Brain pericyte (primary cell): ENCODE measurements around the gene VRTN.

Source experiments
- DNase-seq: peaks from one replicate; pipeline ENCODE4 v3.0.0-alpha.2; 2012; ENCODE audit warnings: low read depth, low spot score

VRTN gene

GRCh38 chr14:74392616-74393570 lies 44.6 kb downstream of the VRTN start:
- no peak for DNase-seq

GRCh38 chr14:74394549-74394948 lies 46.3 kb downstream of the VRTN start:
- DNase-seq: no peak

DNA sequence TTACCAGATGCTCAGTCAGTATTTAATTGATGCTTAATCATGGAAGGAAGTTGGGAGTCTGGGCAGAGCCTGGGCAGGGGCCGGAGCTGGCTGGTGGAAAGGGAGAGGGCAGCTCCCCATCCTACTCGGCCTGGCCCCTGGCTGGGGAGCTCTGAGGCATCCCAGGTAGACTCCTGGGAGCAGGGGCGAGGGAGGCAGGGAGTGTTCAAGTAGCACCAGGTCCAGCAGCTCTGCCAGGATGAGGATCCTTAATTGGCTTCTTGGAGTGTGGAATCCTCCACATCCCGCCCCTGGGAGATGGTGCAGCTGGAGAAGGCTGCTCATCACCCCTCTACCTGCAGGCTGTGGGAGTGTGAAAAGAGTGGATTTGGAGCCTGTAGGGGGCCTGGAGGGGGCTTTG lies 46.8 kb downstream of the VRTN start:
- DNase-seq: no peak

- no peak for DNase-seq
Observed at GRCh38 chr14:74400031-74400685, 51.9 kb downstream of the VRTN start.

DNA sequence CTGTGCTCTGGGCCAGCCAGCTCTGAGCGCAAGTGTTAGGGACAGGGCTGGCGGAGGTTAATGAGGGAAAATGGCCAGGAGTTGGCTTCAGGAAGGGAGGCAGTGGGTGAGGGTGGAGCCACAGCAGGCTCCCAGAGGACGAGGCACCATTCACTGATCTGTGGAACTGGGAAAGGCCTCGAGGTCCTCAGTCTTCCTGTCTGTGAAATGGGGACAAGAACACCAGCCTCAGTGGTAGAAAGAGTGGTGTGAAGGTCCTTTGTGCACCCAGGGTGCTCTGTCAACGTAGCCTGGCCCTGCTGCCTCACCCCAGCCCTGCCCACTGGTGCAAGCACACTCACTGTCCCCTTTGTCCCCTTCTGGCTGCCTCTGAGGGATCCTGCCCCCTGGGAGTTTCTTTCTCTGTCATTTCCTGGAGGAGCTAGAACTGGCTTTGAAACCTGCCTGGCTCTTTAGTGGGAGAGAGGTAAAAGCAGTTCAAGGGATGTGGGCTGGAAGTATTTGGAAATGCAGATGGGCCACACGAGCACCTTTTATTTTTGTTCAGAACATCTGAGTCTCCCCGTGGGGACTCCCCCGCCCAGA lies 52.7 kb downstream of the VRTN start:
- no peak for DNase-seq

DNA sequence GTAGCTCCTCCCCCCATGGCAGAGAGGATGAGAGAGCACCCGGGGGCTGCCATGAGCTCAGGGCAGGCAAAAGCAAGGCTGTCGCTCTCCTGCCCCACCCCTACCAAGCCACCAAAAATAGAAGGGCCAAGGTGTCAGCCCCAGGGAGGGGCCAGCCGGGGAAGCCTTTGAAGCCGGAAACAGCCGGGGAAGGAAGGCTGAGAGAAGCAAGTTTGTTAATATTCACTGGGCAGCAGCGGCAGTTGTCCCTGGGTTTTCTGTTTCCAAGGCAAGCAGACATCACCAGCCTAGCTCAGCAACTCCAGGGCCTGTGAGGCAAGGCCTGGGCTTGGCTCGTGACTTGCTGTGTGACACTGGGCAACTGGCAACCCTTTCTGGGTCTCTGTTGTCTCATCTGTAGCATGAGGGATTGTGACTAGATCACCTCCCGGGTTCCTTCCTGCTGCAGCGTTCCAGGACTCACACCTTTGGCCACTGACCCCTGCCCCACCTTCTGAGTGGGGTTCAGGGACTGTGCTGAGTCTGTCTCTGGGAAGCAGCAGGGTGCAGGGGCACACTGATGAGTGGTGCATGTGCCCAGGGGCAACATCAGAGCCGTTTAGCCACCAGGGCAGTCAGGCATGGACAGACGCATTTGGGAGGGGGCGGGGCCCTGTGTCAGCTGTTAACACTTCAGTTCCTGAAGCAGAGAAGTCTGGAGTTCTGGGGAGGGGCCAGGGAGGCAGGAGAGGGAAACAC lies 53.4 kb downstream of the VRTN start:
- DNase-seq: no peak

GRCh38 chr14:74402401-74403251 lies 54.4 kb downstream of the VRTN start:
- no peak for DNase-seq

- no peak for DNase-seq
Observed at GRCh38 chr14:74403619-74404417, 55.5 kb downstream of the VRTN start.

DNA sequence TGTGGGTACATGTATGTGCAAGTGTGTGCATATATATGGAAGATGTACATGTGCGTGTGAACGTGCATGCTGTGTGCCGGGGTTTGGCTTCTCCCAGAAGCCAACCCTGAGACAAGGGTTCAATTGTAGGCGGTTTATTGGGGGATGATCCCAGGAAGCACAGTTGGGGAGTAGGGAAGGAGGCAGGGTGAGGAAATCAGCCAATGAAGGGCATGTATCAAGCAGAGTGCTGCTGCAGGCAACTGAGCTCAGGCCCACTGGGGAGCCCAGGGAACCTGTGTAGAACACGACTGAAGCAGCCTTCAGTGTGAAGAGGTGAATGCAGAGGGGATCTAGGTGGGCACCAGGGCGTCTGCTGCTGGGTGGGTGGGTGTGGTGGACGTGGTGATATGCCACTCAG lies 56.2 kb downstream of the VRTN start:
- no peak for DNase-seq

- no peak for DNase-seq
Observed at GRCh38 chr14:74405663-74406062, 57.4 kb downstream of the VRTN start.

DNA sequence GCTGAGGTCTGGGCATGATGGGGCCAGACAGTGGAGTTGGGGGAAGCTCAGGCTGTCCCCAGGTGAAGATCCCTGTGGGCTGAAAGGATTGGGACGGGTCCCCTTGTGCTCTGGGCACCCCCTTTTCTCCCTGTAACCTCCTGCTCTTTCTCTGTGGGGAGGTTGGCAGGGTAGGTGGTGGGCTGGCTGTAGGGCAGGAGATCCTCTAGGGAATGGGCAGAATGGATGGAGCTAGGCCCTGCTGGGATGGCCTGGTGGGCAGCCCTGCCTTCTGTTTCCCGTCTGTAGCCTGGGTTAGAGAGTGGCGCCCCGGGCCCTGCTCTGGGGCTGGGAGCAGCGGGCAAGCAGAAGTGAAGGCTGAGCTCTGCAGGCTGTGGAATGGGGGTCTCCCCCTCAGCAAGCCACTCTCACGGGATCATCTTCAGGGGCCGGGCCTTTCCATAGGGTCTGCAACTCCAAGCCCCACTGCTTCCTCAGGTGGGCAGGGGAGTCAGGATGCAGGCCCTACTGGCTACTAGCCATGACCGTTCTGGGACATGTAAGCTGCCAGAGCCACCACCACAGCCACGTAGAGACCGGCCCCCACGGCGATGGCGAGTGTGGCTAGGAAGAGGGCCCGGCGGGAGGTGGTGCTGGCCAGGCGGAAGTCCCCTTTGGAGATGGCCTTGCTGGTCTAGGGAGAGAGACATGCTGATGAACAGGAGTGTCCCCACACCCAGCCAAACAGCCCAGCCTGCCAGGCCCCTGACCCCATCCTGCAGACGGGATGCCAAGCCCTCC lies 58.9 kb downstream of the VRTN start:
- DNase-seq: no peak

- no peak for DNase-seq
Observed at GRCh38 chr14:74407801-74408154, 59.5 kb downstream of the VRTN start.

- no peak for DNase-seq
Observed at GRCh38 chr14:74408870-74409269, 60.6 kb downstream of the VRTN start.

GRCh38 chr14:74409441-74409840 lies 61.2 kb downstream of the VRTN start:
- no peak for DNase-seq
